Measurements from ENCODE around the gene HPS5.
"Not testable (repeated sequence)": the region's sequence is repeated elsewhere in the genome, so short reads cannot be mapped to it uniquely, and the experiment has no call there.

Gene HPS5

DNA sequence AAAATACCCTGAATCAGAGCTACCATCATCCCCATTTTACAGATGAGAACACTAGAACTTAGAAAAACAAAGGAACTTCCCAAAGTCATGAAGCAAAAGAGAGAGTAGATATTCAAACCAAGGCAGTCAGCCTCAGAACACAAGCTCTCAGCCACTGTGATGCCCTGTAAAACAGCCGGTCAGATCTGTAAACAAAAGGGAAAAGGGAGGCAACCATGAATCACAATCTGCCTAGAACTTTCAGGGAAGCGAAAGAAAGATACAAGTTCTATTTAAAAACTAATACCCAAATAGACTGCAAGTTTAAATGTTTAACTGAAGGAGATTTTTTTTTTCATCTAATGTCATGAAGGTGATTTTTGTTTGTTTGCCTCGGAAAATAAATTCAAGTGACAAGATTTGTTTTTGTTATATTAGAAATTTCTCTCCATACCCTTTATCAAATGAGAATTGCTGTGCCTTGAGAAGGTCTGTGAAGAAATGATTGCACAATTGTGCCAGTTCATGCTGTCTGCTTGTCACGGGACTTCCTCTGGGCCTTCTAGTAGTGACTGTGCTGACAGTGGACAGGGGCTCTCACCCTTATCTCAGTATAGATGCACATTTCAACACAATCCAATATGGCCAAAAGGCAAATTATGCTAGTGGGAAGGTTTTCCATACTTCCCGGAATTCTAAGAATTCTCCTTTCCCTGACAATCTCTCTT lies 44.2 kb downstream of the HPS5 start:
- DNase-seq (ENCODE audit: low read depth in 2 of 2) = no peak

DNA sequence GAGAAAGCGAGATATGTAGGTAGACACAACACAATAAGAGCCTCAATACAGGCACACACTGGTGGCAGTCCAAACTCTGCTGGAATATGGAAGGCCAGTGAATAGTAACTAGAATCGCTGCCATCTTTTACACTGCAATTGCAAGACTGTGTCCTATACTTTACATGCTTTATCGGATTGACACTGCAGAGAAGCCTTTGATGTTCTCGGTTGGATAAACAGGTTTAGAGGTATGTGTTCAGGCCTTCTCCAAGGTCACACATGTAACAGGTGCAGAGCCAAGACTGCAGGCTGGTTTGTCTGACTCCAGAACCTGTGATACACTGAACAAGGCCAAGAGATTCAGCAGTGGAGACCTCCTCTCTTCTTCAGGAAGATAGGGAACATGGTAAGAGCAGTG lies 50.7 kb downstream of the HPS5 start:
- no peak for DNase-seq (ENCODE audit: low read depth in 2 of 2)

DNA sequence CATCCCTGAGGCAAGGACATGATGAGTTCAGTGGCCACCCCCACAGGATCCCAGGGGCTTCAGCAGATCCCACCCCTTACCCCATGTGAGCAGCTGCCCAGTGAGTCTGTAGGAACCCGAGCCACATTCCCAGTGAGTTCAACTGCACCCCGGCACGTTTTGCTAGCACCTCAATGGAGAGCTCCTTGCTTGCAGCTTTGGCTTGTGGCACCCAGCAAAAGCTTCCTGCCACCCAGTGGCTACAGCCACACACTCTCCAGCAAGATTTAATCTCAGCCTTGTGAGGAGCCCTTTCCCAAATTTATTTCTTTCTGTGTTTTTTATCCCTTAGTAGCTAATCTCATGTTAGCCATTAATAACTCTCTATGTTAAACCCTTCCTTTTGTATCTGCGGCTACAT lies 51.8 kb downstream of the HPS5 start:
- no peak for DNase-seq (ENCODE audit: low read depth in 2 of 2)

DNA sequence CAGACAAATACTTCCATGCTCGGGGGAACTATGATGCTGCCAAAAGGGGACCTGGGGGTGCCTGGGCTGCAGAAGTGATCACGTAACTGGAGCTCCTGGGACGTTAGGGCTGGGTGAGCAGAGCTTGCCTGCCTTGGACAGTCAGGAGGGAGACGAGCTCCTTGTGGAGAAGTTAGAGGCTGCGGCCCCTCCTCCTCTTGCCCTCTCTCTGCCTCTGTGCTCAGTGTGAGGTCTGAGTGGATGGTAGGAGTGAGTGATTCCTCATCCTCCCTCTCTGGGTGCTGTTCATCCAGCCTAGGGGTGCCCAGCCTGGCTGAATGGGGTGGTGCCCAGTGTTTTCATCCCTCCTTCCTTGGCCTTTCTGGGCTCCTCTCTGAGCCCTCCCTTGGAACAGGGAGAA lies 52.7 kb downstream of the HPS5 start:
- not testable (repeated sequence) for DNase-seq (ENCODE audit: low read depth in 2 of 2)

DNA sequence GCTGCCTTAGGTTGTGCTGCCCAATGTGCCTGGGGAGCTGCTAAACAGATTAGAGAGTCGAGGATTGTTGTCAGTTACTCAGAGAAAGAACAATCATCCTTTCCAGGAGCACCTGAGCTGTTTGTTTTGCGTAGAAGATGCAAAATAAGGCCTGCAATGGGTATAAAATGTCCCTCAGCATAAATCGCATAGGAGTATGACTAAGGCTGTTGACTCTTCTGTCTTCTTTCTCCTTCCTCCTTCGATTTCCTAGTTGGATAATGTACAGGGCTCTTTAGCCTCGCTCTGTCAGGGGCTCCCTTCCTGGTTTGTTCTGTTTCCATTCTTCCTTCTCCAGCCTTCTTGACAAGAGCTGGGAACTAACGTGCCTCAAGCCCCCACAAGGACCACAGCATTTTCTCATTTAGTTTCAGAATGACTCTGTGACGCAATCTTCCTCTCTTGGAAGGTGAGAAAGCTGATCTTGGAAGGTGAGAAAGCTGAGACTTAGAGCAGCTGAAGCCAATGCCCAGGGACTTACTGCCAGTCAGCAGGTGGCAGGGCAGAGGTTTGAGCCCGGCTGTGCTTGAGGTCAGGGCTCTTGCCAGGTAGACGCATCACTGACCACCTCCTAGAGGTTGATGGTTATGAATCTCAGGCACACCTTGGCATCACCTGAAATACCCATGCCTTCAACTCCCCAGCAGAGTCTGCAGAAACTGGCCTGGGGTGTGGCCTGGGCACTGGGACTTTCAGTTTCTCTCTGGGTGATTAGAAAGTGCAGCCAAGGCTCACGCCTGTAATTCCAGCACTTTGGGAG lies 54.4 kb downstream of the HPS5 start:
- not testable (repeated sequence) for DNase-seq (ENCODE audit: low read depth in 2 of 2)

DNA sequence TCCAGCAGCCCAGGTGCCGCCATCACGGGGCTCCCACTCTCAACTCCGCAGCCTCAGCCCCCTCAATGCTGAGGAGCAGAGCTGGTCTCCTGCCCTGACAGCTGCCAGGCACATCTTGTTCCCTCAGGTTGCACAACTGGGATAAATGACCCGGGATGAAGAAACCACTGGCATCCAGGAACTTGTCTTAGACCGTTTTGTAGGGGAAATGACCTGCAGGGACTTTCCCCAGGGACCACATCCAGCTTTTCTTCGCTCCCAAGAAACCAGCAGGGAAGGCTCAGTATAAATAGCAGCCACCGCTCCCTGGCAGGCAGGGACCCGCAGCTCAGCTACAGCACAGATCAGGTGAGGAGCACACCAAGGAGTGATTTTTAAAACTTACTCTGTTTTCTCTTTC lies 56.0 kb downstream of the HPS5 start, which contains the start of gene SAA1:
Gene SAA1 (plus strand): TSS at position 316 of the 400 bp plus-strand sequence. CDS start 624 bp downstream, outside the sequence.
- no peak for DNase-seq (ENCODE audit: low read depth in 2 of 2)

DNA sequence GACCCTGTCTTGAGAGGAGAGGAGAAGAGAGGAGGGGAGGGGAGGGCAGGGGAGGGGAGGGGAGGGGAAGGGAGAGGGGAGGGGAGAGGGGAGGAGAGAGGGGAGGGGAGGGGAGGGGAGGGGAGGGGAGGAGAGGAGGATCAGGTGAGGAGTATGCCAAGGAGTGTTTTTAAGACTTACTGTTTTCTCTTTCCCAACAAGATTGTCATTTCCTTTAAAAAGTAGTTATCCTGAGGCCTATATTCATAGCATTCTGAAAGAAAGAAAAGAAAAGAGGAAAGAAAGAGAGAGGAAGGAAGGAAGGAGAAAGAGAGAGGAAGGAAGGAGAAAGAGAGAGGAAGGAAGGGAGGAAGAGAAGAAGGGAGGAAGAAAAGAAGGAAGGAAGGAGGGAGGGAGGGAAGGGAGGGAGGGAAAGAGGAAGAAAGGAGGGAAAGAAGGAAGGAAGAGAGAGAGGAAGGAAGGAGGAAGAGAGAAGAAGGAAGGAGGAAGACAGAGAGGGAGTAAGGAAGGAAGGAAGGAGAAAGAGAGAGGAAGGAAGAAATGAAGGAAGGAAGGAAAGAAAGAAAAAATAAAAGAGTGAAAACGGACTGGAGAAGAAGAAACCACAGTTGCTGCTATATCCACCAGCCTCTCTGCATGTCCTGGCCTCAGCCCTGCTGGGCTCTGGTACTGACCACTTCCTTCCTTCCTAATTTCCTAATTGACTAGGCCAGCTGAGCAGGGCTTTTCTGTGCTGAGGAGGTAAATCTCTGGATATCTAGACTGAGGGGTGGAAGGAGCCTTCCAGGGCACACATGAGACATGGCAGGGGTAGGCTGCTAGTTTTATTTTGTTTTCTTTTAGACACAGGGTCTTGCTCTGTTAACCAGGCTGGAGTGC lies 57.0 kb downstream of the HPS5 start:
- DNase-seq (ENCODE audit: low read depth in 2 of 2) = no peak

DNA sequence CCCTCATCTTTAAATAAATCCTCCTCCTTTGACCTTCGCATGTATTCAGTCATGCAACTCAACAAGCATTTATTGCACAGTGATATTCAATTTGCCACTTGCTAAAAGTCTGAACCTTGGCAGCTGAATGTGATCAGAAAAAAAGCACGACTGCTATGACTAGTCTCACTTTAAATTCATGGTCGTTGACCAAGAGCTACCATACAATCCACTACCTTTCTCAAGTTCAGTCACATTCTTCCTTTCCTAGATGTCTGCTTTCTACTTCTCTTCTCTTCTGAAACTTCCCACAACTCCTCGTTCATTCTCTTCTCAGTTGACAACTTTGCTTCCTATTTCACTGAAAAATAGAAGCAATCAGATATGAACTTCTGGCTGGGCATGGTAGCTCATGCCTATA lies 57.9 kb downstream of the HPS5 start:
- DNase-seq (ENCODE audit: low read depth in 2 of 2) = no peak

DNA sequence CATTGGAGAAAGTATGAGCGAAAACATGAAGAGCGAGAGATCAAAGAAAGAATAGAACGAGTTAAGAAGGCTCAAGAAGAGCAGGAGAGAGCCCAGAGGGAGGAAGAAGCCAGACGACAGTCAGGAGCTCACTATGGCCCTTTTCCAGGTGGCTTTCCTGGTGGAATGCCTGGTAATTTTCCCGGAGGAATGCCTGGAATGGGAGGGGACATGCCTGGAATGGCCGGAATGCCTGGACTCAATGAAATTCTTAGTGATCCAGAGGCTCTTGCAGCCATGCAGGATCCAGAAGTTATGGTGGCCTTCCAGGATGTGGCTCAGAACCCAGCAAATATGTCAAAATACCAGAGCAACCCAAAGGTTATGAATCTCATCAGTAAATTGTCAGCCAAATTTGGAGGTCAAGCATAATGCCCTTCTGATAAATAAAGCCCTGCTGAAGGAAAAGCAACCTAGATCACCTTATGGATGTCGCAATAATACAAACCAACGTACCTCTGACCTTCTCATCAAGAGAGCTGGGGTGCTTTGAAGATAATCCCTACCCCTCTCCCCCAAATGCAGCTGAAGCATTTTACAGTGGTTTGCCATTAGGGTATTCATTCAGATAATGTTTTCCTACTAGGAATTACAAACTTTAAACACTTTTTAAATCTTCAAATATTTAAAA lies 59.1 kb downstream of the HPS5 start:
- not testable (repeated sequence) for DNase-seq (ENCODE audit: low read depth in 2 of 2)

DNA sequence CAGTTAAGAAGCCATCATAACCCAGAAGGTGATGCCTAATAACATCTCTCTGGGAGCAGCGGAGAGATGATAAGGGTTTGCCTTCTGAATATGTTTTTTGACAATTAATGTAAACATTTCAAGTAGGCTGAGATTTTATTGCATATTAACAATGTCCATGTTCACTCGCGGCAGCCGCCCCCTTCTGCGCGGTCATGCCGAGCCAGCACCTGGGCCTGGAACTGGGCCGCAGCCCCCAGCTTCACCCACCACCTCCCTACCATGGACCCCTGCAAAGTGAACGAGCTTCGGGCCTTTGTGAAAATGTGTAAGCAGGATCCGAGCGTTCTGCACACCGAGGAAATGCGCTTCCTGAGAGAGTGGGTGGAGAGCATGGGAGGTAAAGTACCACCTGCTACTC lies 60.2 kb downstream of the HPS5 start:
- no peak for DNase-seq (ENCODE audit: low read depth in 2 of 2)

DNA sequence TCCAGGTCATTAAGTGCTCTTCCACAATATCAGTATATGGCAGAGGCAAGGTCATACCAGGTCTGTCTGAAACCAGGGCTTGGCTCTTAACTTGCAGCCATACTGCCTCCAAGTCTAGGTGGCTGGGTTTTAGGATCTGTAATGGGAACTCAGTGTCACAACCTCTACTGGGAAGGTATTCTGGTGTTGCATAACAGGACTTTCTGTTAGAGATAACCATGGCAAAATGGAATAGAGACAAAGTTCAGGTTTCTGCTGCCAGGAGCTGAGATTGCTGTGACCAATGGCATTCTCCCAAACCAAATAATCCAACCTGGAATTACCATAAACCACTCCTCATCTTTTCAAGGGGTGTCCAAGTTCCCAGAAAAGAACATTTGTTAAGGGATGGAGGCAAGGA lies 62.7 kb downstream of the HPS5 start:
- no peak for DNase-seq (ENCODE audit: low read depth in 2 of 2)

DNA sequence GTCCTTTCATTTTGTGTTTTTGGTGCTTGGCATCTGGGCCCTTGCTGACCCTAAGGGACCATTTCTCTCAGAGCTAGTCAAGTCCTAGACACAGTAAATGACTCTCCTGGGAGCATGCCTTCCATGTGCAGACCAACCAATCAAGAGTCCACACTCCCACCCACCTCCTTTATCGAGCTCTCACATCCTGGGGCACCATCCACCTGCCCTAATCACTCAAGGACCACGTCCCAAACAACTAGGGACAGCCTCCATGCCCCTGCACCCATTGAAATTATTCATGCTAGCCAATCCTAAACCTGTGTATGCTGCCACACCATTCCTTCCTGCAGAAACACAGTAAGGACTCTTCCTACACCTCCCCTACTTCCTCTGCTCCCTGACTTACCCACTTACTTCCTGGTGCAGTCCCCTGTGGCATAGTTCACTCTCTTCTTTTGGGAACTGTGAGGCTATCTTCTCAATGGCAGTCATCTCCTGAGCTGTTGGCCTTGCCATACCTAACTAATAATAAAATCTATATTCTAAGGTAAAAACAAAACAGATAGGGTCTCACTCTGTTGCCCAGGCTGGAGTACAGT lies 67.1 kb downstream of the HPS5 start:
- no peak for DNase-seq (ENCODE audit: low read depth in 2 of 2)

DNA sequence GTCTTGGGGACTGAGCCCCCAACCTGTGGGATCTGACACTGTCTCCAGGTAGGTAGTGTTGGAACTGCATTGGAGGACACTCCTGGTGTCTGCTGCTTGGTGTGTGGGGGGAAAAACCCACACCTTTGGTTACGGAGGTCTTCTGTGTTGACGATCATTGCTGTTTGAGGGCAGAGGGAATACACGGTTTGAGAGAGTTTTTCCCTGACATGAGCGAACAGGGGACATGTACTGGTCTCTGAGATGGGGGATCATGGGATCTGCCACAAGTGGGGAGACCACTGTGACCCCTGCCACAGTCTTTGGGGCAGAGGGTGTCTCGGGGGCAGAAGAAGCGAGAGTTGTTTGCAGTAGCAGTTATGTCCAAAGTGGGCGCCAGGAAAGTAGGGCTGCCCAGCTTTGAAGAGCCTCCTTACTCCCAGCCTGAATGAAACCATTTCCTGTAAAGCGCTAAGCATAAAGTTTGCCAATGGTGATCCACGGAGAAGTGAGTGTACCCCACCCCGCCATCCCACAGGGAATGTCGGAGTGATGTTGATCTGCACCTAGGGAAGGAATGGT lies 68.1 kb downstream of the HPS5 start:
- DNase-seq (ENCODE audit: low read depth in 2 of 2) = no peak

DNA sequence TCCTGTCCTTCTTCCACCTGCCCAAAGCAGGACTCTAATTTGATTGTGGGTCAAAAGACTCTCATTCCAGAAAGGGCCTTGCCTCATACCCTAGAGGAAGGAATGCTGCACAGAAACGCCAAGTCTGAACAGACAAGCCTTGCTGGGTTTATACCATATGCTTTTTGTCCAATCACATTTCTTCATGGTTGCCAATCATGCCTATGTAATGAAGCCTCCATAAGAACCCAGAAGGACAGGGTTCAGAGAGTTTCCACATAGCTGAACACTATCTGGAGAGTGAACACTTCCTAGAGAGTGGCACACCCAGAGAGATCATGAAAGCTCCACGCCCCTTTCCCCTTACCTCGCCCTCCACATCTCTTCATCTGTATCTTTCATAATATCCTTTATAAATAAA lies 68.7 kb downstream of the HPS5 start:
- DNase-seq (ENCODE audit: low read depth in 2 of 2) = no peak

DNA sequence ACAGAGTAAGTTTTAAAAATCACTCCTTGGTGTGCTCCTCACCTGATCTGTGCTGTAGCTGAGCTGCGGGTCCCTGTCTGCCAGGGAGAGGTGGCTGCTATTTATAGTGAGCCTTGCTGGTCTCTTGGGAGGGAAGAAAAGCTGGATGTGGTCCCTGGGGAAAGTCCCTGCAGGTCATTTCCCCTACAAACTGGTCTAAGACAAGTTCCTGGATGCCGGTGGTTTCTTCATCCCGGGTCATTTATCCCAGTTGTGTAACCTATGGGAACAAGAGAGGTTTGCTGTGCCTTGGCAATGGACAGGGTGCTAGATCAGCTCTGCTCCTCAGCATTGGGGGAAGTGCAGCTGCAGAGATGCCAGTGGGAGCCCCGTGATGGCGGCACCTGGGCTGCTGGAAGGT lies 73.4 kb downstream of the HPS5 start, which contains the start of gene SAA2:
Gene SAA2 (minus strand): TSS at position 108 of the 400 bp plus-strand sequence. CDS start 657 bp downstream, outside the sequence.
- no peak for DNase-seq (ENCODE audit: low read depth in 2 of 2)

DNA sequence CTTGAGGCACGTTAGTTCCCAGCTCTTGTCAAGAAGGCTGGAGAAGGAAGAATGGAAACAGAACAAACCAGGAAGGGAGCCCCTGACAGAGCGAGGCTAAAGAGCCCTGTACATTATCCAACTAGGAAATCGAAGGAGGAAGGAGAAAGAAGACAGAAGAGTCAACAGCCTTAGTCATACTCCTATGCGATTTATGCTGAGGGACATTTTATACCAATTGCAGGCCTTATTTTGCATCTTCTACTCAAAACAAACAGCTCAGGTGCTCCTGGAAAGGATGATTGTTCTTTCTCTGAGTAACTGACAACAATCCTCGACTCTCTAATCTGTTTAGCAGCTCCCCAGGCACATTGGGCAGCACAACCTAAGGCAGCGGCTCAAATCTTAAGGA lies 74.8 kb downstream of the HPS5 start:
- not testable (repeated sequence) for DNase-seq (ENCODE audit: low read depth in 2 of 2)

DNA sequence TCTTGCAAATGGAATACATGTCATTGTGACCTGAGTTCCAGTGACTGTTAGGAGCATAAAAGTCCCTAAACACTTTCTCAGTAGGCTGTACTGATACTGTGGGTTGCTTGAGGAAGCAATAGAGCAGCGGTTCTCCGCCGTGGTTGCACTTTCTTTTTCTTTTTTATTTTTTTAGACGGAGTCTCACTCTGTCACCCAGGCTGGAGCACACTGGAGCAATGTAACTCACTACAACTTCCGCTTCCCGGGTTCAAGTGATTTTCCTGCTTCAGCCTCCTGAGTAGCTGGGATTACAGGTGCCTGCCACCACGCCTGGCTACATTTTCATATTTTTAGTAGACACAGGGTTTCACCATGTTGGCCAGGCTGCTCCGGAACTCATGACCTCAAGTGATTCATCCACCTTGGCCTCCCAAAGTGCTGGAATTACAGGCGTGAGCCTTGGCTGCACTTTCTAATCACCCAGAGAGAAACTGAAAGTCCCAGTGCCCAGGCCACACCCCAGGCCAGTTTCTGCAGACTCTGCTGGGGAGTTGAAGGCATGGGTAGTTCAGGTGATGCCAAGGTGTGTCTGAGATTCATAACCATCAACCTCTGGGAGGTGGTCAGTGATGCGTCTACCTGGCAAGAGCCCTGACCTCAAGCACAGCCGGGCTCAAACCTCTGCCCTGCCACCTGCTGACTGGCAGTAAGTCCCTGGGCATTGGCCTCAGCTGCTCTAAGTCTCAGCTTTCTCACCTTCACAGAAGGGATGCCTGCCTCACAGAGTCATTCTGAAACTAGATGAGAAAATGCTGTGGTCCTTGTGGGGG lies 75.4 kb downstream of the HPS5 start:
- not testable (repeated sequence) for DNase-seq (ENCODE audit: low read depth in 2 of 2)

DNA sequence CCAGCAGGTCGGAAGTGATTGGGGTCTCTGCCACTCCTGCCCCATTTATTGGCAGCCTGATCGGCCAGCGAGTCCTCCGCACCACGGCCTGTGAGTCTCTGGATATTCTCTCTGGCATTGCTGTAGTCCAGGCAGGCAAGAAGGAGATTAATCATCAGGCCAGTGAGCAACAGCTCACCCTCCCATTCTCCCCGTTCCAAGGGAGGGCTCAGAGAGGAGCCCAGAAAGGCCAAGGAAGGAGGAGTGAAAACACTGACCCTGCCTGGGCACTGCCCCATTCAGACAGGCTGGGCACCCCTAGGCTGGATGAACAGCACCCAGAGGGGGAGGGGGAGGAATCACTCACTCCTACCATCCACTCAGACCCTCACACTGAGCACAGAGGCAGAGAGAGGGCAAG lies 76.5 kb downstream of the HPS5 start:
- no peak for DNase-seq (ENCODE audit: low read depth in 2 of 2)

DNA sequence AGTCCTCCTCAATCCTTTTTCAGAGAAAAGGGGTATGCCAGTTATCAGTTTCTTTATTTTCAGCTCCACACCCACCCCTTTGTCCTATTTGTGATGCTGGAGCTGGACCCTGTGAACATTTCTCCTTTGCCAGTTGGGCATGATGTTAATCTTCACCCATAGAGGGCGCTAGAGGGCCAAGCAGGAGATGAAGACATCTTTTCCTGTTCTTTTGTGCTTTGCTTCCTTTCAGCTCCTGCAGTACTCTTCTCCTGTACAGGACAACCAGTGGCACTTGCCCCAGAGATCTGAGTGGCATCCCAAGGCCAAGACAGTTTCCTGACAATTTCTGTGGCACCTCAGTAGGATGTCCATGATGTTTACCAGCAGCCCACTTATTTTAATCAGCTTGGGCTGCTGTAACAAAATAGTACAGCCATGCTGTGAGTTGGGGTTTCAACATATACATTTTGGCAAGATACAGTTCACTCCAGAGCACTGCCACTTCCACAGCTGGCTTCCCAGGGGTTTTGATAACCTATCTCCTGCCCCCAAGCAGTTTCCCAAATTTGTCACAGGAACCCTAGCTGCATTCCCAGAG lies 78.1 kb downstream of the HPS5 start:
- DNase-seq (ENCODE audit: low read depth in 2 of 2) = peak in 1 of 2 donors; percentile 47

DNA sequence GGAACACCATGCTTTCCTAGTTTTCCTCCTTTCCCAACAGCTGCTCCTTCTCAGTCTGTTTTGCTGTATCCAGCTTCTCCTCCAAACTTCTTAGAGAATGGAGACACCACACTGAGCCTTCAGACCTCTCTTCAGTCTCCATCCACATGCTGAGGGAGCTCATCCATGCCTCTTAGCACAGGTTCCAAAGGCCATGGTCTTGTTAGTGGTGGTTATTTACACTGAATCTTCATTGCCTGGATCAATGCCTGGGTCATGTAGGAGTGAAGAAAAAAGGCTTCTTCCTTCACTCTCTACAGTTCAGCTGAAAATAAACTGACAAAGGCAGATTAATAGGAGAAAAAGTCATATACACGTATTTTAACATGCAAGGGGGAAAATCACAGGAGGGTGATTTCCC lies 82.3 kb downstream of the HPS5 start:
- DNase-seq (ENCODE audit: low read depth in 2 of 2) = no peak

Measured in stimulated activated CD4-positive, alpha-beta T cell treated with anti-CD3 and anti-CD28 coated beads, Interleukin-1b, Interleukin-23, amount 100 ng/mL, for 4 hours (primary cell).